ENCODE data around the gene ADAMTS12. TPM values are rescaled to one million over a fixed set of nuclear protein-coding genes. Genes with fewer than 3 reads are reported as not detected.

Gene ADAMTS12
- total RNA-seq, 1 experiment from 2014 or later = 6.2 TPM

DNA sequence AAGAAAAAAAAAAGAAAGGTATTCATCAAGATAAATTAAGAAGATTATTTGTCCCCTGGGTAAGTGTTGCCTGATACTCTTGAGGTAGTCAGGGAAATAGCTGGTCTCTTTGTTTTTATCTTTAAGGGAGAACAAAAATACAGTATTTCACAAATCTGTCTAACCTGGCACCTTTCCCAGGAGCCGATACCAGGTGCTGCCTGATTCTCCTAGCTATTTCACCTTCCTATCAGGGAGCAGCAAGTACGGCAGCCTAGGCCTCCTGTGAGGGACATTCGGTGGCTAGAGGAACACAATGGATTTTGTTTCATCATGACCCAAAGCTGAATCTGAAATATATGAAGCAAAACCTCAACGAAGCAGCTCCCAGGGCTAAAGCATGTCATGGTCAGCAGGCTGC lies 365.0 kb downstream of the ADAMTS12 start:
- TF ChIP-seq, protein P1, sequence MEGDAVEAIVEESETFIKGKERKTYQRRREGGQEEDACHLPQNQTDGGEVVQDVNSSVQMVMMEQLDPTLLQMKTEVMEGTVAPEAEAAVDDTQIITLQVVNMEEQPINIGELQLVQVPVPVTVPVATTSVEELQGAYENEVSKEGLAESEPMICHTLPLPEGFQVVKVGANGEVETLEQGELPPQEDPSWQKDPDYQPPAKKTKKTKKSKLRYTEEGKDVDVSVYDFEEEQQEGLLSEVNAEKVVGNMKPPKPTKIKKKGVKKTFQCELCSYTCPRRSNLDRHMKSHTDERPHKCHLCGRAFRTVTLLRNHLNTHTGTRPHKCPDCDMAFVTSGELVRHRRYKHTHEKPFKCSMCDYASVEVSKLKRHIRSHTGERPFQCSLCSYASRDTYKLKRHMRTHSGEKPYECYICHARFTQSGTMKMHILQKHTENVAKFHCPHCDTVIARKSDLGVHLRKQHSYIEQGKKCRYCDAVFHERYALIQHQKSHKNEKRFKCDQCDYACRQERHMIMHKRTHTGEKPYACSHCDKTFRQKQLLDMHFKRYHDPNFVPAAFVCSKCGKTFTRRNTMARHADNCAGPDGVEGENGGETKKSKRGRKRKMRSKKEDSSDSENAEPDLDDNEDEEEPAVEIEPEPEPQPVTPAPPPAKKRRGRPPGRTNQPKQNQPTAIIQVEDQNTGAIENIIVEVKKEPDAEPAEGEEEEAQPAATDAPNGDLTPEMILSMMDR (conservative IDR thresholded peaks at IDR 0.05) = no peak
- Mint-ChIP-seq H3K27ac (peak overlapping the region in 1 of 3 experiments; percentile 78; a peak in 1 of 7 replicates), H3K4me3 (no peak overlapping the region), H3K36me3 (ENCODE audit: insufficient read depth in 1 of 3, low read depth in 3 of 3) (no peaks in the 10 kb centered on the region; a peak in 1 of 7 replicates), H3K4me1 (peaks cover 4 to 5% of the 10 kb centered on the region in 2 experiments), H3K9me3 (no peaks in the 10 kb centered on the region), H3K27me3 (ENCODE audit: low read depth) (no peaks in the 10 kb centered on the region)
- Histone ChIP-seq H2AK5ac (ENCODE audit: insufficient read length, low read length) (no peak overlapping the region), H3K27me3 (ENCODE audit: insufficient read depth, low read length) (no peaks in the 10 kb centered on the region), H3K4me1 (ENCODE audit: insufficient read depth, low read length) (no peaks in the 10 kb centered on the region), H3K23ac (ENCODE audit: insufficient read length, low read depth, low read length) (no peak overlapping the region), H2BK20ac (ENCODE audit: low read depth, low read length, poor library complexity, severe bottlenecking) (no peak overlapping the region), H2BK12ac (ENCODE audit: insufficient read length, low read depth, low read length) (no peak overlapping the region), H3K79me2 (ENCODE audit: insufficient read depth, low read length) (no peaks in the 10 kb centered on the region), H2BK15ac (ENCODE audit: low read depth, low read length) (no peak overlapping the region), H3K14ac (ENCODE audit: insufficient read depth, low read length) (no peak overlapping the region), H3K56ac (ENCODE audit: insufficient read length, low read depth, low read length) (no peak overlapping the region), H3K23me2 (ENCODE audit: insufficient read length, low read depth, low read length, poor library complexity, severe bottlenecking) (no peaks in the 10 kb centered on the region), H3K27ac (ENCODE audit: insufficient read length, low read depth, low read length) (no peak overlapping the region), H3K18ac (ENCODE audit: insufficient read length, low read depth, low read length) (no peak overlapping the region), H3K4me2 (ENCODE audit: insufficient read depth, insufficient read length, low read length) (no peak overlapping the region), H4K20me1 (ENCODE audit: control insufficient read depth, insufficient read depth, insufficient read length) (no peaks in the 10 kb centered on the region), H2BK5ac (ENCODE audit: insufficient read length, low read length) (no peak overlapping the region), H2BK120ac (ENCODE audit: low read depth, low read length, poor library complexity, severe bottlenecking) (no peak overlapping the region), H3T11ph (ENCODE audit: low read length) (no peak overlapping the region), H4K5ac (ENCODE audit: insufficient read length, low read depth, low read length) (no peak overlapping the region), H2AFZ (ENCODE audit: low read length) (no peak overlapping the region), H4K8ac (replicated peaks; ENCODE audit: insufficient read length, low read depth, low read length) (no peak overlapping the region), H4K91ac (ENCODE audit: insufficient read length, low read depth, low read length) (no peak overlapping the region), H3K9ac (ENCODE audit: extremely low read depth, insufficient read length, low read length) (no peak overlapping the region), H3K9me3 (ENCODE audit: control insufficient read depth, low read depth, low read length) (no peaks in the 10 kb centered on the region), H3K4ac (ENCODE audit: low read depth, low read length) (no peak overlapping the region), H3K79me1 (ENCODE audit: insufficient read depth, low read depth, low read length, poor library complexity, severe bottlenecking) (no peaks in the 10 kb centered on the region)
- WGBS (ENCODE audit: extremely low coverage, insufficient read length, low lambda C conversion rate) = no CpG with 5 or more reads among the region's 4 CpGs
- no peak for DNase-seq

All from H9 (cell line).